Neuronal stem cell (in vitro differentiated cells): Measurements from ENCODE around the gene GTF2F1.

ENCODE experiments used
- DNase-seq: peaks from one replicate; pipeline ENCODE4 v3.0.0-alpha.2; 2013; ENCODE audit warnings: low spot score
- H2AFZ ChIP-seq: one replicate; pipeline ENCODE4 v1.6.1; 2013; ENCODE audit warnings: mild to moderate bottlenecking, low read length, inconsistent platforms
- H2AK5ac ChIP-seq: 2 replicates; pipeline ENCODE4 v1.6.1; 2013; ENCODE audit warnings: low read depth, mild to moderate bottlenecking, inconsistent platforms, low read length, moderate library complexity, mixed read lengths
- H2BK120ac ChIP-seq: 2 replicates; pipeline ENCODE4 v1.6.1; 2013; ENCODE audit warnings: low read depth, mild to moderate bottlenecking, inconsistent platforms, low read length, moderate library complexity, mixed read lengths
- H2BK12ac ChIP-seq: one replicate; pipeline ENCODE4 v1.6.1; 2013; ENCODE audit warnings: low read length, inconsistent platforms
- H2BK15ac ChIP-seq: 2 replicates; pipeline ENCODE4 v1.6.1; 2013; ENCODE audit warnings: mild to moderate bottlenecking, low read length, inconsistent platforms, mixed read lengths
- H2BK5ac ChIP-seq: one replicate; pipeline ENCODE4 v1.6.1; 2013; ENCODE audit warnings: inconsistent platforms, mild to moderate bottlenecking, low read length, moderate library complexity
- H3K14ac ChIP-seq: one replicate; pipeline ENCODE4 v1.6.1; 2013; ENCODE audit warnings: low read length, inconsistent platforms
- H3K18ac ChIP-seq: 2 replicates; pipeline ENCODE4 v1.6.1; 2013; ENCODE audit warnings: low read length, inconsistent platforms
- H3K23ac ChIP-seq: 2 replicates; pipeline ENCODE4 v1.6.1; 2013; ENCODE audit warnings: low read depth, mild to moderate bottlenecking, mixed read lengths, low read length, inconsistent platforms; ENCODE audit not compliant: poor library complexity
- H3K27ac ChIP-seq: replicated peaks from 3 replicates; pipeline ENCODE4 v1.5.1; 2013; ENCODE audit warnings: low read length, inconsistent platforms
- H3K27me3 ChIP-seq, 3 experiments: 2 replicates each; pipeline ENCODE4 v1.6.1; 2013; ENCODE audit warnings: low read length in 3 of 3, mild to moderate bottlenecking in 2 of 3, inconsistent platforms in 1 of 3, low read depth in 1 of 3, mixed read lengths in 1 of 3, moderate library complexity in 1 of 3; ENCODE audit not compliant: control insufficient read depth in 3 of 3, insufficient read depth in 3 of 3
- H3K36me3 ChIP-seq, 2 donors: replicated peaks in 1 of 2; 2 replicates each; pipeline ENCODE4 v1.6.1; 2013; ENCODE audit warnings: low read length in 2 of 2; ENCODE audit not compliant: control insufficient read depth in 2 of 2, insufficient read depth in 2 of 2
- H3K4ac ChIP-seq: 2 replicates; pipeline ENCODE4 v1.6.1; 2013; ENCODE audit warnings: inconsistent platforms, mild to moderate bottlenecking, low read length, moderate library complexity
- H3K4me1 ChIP-seq, 2 donors: 1 replicate in 1 of 2; 2 replicates in 1 of 2; pipeline ENCODE4 v1.6.1; 2013; ENCODE audit warnings: low read length in 2 of 2, low read depth in 1 of 2; ENCODE audit not compliant: control insufficient read depth in 2 of 2, insufficient read depth in 1 of 2
- H3K4me2 ChIP-seq: one replicate; pipeline ENCODE4 v1.6.1; 2013; ENCODE audit warnings: mild to moderate bottlenecking, low read length, inconsistent platforms; ENCODE audit not compliant: insufficient read depth, poor library complexity, severe bottlenecking
- H3K4me3 ChIP-seq, 2 donors: 2 replicates each; pipeline ENCODE4 v1.5.1; 2013; ENCODE audit warnings: low read length in 2 of 2, mild to moderate bottlenecking in 2 of 2, inconsistent platforms in 1 of 2, moderate library complexity in 1 of 2
- H3K79me1 ChIP-seq: one replicate; pipeline ENCODE4 v1.6.1; 2013; ENCODE audit warnings: low read depth, mild to moderate bottlenecking, inconsistent platforms, low read length, moderate library complexity
- H3K9ac ChIP-seq: one replicate; pipeline ENCODE4 v1.6.1; 2013; ENCODE audit warnings: mild to moderate bottlenecking, low read depth, low read length, inconsistent platforms; ENCODE audit not compliant: poor library complexity
- H3K9me3 ChIP-seq, 2 donors: replicated peaks in 1 of 2; 2 replicates each; pipeline versions ENCODE3 to v1.6.1; 2013; ENCODE audit warnings: low read length in 2 of 2, mild to moderate bottlenecking in 2 of 2, inconsistent platforms in 1 of 2, low read depth in 1 of 2, mixed read lengths in 1 of 2, moderate library complexity in 1 of 2; ENCODE audit not compliant: control insufficient read depth in 2 of 2, insufficient read depth in 1 of 2
- H4K8ac ChIP-seq: one replicate; pipeline ENCODE4 v1.6.1; 2013; ENCODE audit warnings: low read depth, mild to moderate bottlenecking, inconsistent platforms, low read length, moderate library complexity
- H4K91ac ChIP-seq: one replicate; pipeline ENCODE4 v1.6.1; 2013; ENCODE audit warnings: low read length, low read depth, mild to moderate bottlenecking, inconsistent platforms; ENCODE audit not compliant: poor library complexity
- WGBS, 2 donors: extraction: QIAGEN DNeasy Blood & Tissue Kit; methylation state at CpG; one replicate each; pipeline ENCODE4 v1.1.7; 2013; ENCODE audit warnings: missing lambda C conversion rate in 2 of 2, mixed read lengths in 1 of 2; ENCODE audit not compliant: insufficient read length in 2 of 2, insufficient replicate concordance in 1 of 2; ENCODE audit errors: extremely low coverage in 2 of 2; 5-methylcytosine and 5-hydroxymethylcytosine counted together

GTF2F1 gene

DNA sequence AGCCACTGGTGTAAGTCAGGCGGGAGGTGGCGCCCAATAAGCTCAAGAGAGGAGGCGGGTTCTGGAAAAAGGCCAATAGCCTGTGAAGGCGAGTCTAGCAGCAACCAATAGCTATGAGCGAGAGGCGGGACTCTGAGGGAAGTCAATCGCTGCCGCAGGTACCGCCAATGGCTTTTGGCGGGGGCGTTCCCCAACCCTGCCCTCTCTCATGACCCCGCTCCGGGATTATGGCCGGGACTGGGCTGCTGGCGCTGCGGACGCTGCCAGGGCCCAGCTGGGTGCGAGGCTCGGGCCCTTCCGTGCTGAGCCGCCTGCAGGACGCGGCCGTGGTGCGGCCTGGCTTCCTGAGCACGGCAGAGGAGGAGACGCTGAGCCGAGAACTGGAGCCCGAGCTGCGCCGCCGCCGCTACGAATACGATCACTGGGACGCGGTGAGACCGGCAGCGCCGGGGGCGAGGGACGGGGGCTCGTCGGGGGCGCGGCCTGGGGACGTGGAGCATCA is 20.3 kb downstream of the GTF2F1 start, which contains the start of gene ALKBH7:
ALKBH7 (plus strand) TSS at position 201 of the 502 bp plus-strand sequence; CDS start at position 228, 27 bp downstream.
- no CpG with 5 or more reads among the region's 47 CpGs for WGBS, 2 donors
- peak within 1 kb of the TSS; percentile 89 for H2BK15ac ChIP-seq

DNA sequence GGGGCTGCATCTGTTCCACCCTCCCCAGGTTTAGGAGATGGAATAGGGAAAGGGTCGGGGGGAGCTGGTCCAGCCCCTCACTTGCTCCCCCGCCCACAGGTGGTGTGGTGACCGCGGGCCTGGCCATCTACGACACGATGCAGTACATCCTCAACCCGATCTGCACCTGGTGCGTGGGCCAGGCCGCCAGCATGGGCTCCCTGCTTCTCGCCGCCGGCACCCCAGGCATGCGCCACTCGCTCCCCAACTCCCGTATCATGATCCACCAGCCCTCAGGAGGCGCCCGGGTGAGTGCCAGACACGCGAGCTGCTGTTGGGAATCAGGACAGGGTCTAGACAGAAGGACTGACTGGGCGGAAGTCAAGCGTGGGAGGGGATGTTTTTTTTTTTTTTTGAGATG is 28.6 kb downstream of the GTF2F1 start:
- no CpG with 5 or more reads among the region's 21 CpGs for WGBS, 2 donors
- Histone ChIP-seq H3K18ac (no peak overlapping the region), H4K91ac (no peak overlapping the region), H3K4me2 (no peak overlapping the region), H2BK15ac (no peak overlapping the region), H3K36me3 (peaks cover 25 to 57% of the 10 kb centered on the region in 2 donors), H3K27me3 (no peaks in the 10 kb centered on the region), H3K9me3 (no peaks in the 10 kb centered on the region), H2AK5ac (no peak overlapping the region), H3K4me3 (peak overlapping the region in 1 of 2 donors; percentile 54), H3K9ac (peak overlapping the region; percentile 3), H4K8ac (no peak overlapping the region), H2BK12ac (no peak overlapping the region), H2AFZ (no peak overlapping the region), H3K4ac (no peak overlapping the region), H3K14ac (no peak overlapping the region), H3K4me1 (peaks cover 3 to 5% of the 10 kb centered on the region in 2 donors), H3K27ac (no peak overlapping the region), H3K23ac (no peak overlapping the region), H2BK120ac (no peak overlapping the region), H3K79me1 (peaks cover 4% of the 10 kb centered on the region), H2BK5ac (no peak overlapping the region)
- no peak for DNase-seq

More for the DNA sequence above, 20.3 kb downstream of the GTF2F1 start, which contains the start of gene ALKBH7:
- H3K4me1 ChIP-seq = peaks cover 8% of the 10 kb centered on the region in 2 donors
- peak within 1 kb of the TSS; percentile 99 for H3K18ac ChIP-seq
- no peaks in the 10 kb centered on the region for H3K27me3 ChIP-seq
- H2AFZ ChIP-seq = peak within 1 kb of the TSS; percentile 97
- peak; percentile 98 for DNase-seq
- H4K91ac ChIP-seq = no peak within 1 kb of the TSS
- peak within 1 kb of the TSS; percentile 99 for H3K27ac ChIP-seq
- H2AK5ac ChIP-seq = peak within 1 kb of the TSS; percentile 92
- H3K79me1 ChIP-seq = peaks cover 14% of the 10 kb centered on the region
- peak within 1 kb of the TSS; percentile 99 for H3K23ac ChIP-seq
- H3K9me3 ChIP-seq = no peaks in the 10 kb centered on the region
- H3K14ac ChIP-seq = peak within 1 kb of the TSS; percentile 8
- peak within 1 kb of the TSS; percentile 76 to 96 for H3K4me3 ChIP-seq
- peak within 1 kb of the TSS; percentile 69 for H3K4me2 ChIP-seq
- peak within 1 kb of the TSS; percentile 72 for H4K8ac ChIP-seq
- no peak within 1 kb of the TSS for H2BK120ac ChIP-seq
- peaks cover 22 to 26% of the 10 kb centered on the region in 2 donors for H3K36me3 ChIP-seq
- H3K4ac ChIP-seq = peak within 1 kb of the TSS; percentile 97
- H3K9ac ChIP-seq = peak within 1 kb of the TSS; percentile 99
- H2BK5ac ChIP-seq = peak within 1 kb of the TSS; percentile 100
- H2BK12ac ChIP-seq = no peak within 1 kb of the TSS

DNA sequence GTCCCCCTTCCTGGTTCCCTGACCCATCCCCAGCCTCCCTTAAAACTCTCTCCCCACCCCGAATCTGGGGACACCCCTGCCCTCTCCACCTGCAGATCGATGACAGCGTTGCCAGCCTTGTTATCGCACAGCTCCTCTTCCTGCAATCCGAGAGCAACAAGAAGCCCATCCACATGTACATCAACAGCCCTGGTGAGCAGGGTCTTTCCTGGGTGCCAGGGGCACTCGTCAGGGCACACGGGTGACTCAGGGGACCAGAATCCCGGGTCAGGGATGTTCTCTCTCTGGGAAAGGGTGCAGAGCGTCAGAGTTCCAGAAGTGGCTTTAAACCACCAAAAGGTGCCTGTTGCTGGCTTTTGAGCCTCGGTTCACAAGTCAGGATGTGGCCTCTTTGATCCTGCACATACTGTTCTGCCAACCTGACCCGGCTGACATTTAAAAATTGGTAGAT is 30.6 kb downstream of the GTF2F1 start:
- Histone ChIP-seq H2AK5ac (peak overlapping the region; percentile 20), H3K27ac (no peak overlapping the region), H3K23ac (no peak overlapping the region), H2BK5ac (no peak overlapping the region), H4K91ac (no peak overlapping the region), H3K27me3 (no peaks in the 10 kb centered on the region), H3K9ac (peak overlapping the region; percentile 88), H2BK120ac (no peak overlapping the region), H3K9me3 (no peaks in the 10 kb centered on the region), H3K4me3 (peak overlapping the region; percentile 96 to 100), H3K4me1 (peaks cover 3 to 5% of the 10 kb centered on the region in 2 donors), H2BK12ac (no peak overlapping the region), H2AFZ (peak overlapping the region; percentile 98), H3K4ac (no peak overlapping the region), H3K79me1 (peaks cover 4% of the 10 kb centered on the region), H3K4me2 (peak overlapping the region; percentile 62), H4K8ac (no peak overlapping the region), H2BK15ac (no peak overlapping the region), H3K14ac (no peak overlapping the region), H3K18ac (no peak overlapping the region), H3K36me3 (peaks cover 15 to 38% of the 10 kb centered on the region in 2 donors)
- DNase-seq = no peak
- no CpG with 5 or more reads among the region's 11 CpGs for WGBS, 2 donors

DNA sequence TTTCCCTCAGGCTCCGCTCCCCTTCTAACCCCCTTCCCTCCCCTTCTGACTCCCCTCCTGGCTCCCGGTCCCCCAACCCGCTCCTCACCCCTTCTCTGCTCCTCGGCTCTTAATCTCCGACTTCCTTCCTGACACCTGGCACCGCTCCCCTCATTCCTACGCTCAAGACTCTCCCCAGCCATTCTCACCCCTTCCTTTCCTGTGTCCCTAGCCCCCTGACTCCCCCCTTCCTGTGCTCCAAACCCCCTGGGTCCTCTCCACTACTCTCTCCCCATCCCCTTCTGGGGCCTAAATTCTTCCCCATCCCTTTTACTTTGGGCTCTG is 31.0 kb downstream of the GTF2F1 start:
- no CpG with 5 or more reads among the region's 7 CpGs for WGBS, 2 donors

More for the DNA sequence above, 31.0 kb downstream of the GTF2F1 start:
- Histone ChIP-seq H3K27ac (no peak overlapping the region), H3K4me1 (peaks cover 3 to 5% of the 10 kb centered on the region in 2 donors), H3K9me3 (no peaks in the 10 kb centered on the region), H4K8ac (no peak overlapping the region), H2AFZ (peak overlapping the region; percentile 98), H3K9ac (peak overlapping the region; percentile 92), H3K4ac (no peak overlapping the region), H3K4me2 (peak overlapping the region; percentile 62), H3K18ac (peak overlapping the region; percentile 99), H2BK120ac (no peak overlapping the region), H2AK5ac (peak overlapping the region; percentile 20), H3K79me1 (peaks cover 4% of the 10 kb centered on the region), H2BK15ac (no peak overlapping the region), H4K91ac (no peak overlapping the region), H3K36me3 (peaks cover 15 to 34% of the 10 kb centered on the region in 2 donors), H3K23ac (peak overlapping the region; percentile 91), H3K14ac (no peak overlapping the region), H3K27me3 (no peaks in the 10 kb centered on the region), H2BK12ac (no peak overlapping the region), H3K4me3 (peak overlapping the region; percentile 96 to 100), H2BK5ac (peak overlapping the region; percentile 75)
- no peak for DNase-seq
